Endodermal cell (in vitro differentiated cells): ENCODE results near the gene SEC22A. TPM values are rescaled to one million over a fixed set of nuclear protein-coding genes. Genes with fewer than 3 reads are reported as not detected.

ENCODE experiments used
- DNase-seq: peaks from one replicate; pipeline ENCODE4 v3.0.0-alpha.2; 2017
- H3K27ac ChIP-seq: 2 replicates; pipeline ENCODE4 v1.5.1; 2013; ENCODE audit warnings: mild to moderate bottlenecking, low read depth, low read length, moderate library complexity
- H3K27me3 ChIP-seq: 2 replicates; pipeline ENCODE4 v1.6.1; 2013; ENCODE audit warnings: mild to moderate bottlenecking, low read length, moderate library complexity; ENCODE audit not compliant: insufficient read depth, control insufficient read depth, poor library complexity, severe bottlenecking
- H3K36me3 ChIP-seq: 2 replicates; pipeline ENCODE4 v1.7.0; 2013; ENCODE audit warnings: mild to moderate bottlenecking, low read length, moderate library complexity; ENCODE audit not compliant: control insufficient read depth, insufficient read depth
- H3K4me1 ChIP-seq: one replicate; pipeline ENCODE4 v1.7.0; 2013; ENCODE audit warnings: low read length; ENCODE audit not compliant: control insufficient read depth, insufficient read depth
- H3K4me3 ChIP-seq: 2 replicates; pipeline ENCODE4 v1.5.1; 2013; ENCODE audit warnings: mild to moderate bottlenecking, low read length, moderate library complexity
- H3K9ac ChIP-seq: 2 replicates; pipeline ENCODE4 v1.6.1; 2013; ENCODE audit warnings: mild to moderate bottlenecking, low read length, moderate library complexity; ENCODE audit not compliant: poor library complexity, severe bottlenecking; ENCODE audit errors: extremely low read depth
- H3K9me3 ChIP-seq: 2 replicates; pipeline ENCODE4 v1.6.1; 2013; ENCODE audit warnings: mild to moderate bottlenecking, low read length, moderate library complexity; ENCODE audit not compliant: control insufficient read depth
- H3K27ac Mint-ChIP-seq: 2 replicates; pipeline ENCODE4 v1.8.0; 2020; ENCODE audit warnings: mixed read lengths
- H3K27me3 Mint-ChIP-seq: 2 replicates; pipeline ENCODE4 v1.8.0; 2021; ENCODE audit warnings: mild to moderate bottlenecking, mixed read lengths; ENCODE audit not compliant: insufficient read depth
- H3K36me3 Mint-ChIP-seq: 2 replicates; pipeline ENCODE4 v1.8.0; 2020; ENCODE audit warnings: low read depth, mixed read lengths
- H3K4me1 Mint-ChIP-seq: 2 replicates; pipeline ENCODE4 v1.8.0; 2020; ENCODE audit warnings: mixed read lengths
- H3K4me3 Mint-ChIP-seq: 2 replicates; pipeline ENCODE4 v1.8.0; 2020; ENCODE audit warnings: mild to moderate bottlenecking, moderate library complexity, mixed read lengths
- H3K9me3 Mint-ChIP-seq: 2 replicates; pipeline ENCODE4 v1.8.0; 2020; ENCODE audit warnings: mild to moderate bottlenecking, mixed read lengths
- CTCF ChIP-seq: fragments of 200-600 bp; sonication (generic); conservative IDR thresholded peaks from 2 replicates; pipeline ENCODE4 v1.5.0; 2021; ENCODE audit warnings: antibody characterized with exemption, mild to moderate bottlenecking
- WGBS, 2 experiments: methylation state at CpG; one replicate each; pipeline versions ENCODE4 v1.1.5 to v1.1.7; 2013; ENCODE audit warnings: missing lambda C conversion rate in 2 of 2, mixed read lengths in 1 of 2; ENCODE audit not compliant: insufficient coverage in 1 of 2, insufficient read length in 1 of 2; 5-methylcytosine and 5-hydroxymethylcytosine counted together
- total RNA-seq, 2 donors: library from RNA; stranded (reverse); fragmentation: NEBNext Ultra II Directional in 1 of 2; extraction: Animal tissue kit (Norgen Biotek cat#: 25700) in 1 of 2; gene quantifications; 2 replicates in 1 of 2; 3 replicates in 1 of 2; pipeline ENCODE4 v1.2.1, GENCODE V29; 2021

SEC22A gene
- total RNA-seq, 2 donors from 2014 or later = 19.5 to 21.8 TPM

DNA sequence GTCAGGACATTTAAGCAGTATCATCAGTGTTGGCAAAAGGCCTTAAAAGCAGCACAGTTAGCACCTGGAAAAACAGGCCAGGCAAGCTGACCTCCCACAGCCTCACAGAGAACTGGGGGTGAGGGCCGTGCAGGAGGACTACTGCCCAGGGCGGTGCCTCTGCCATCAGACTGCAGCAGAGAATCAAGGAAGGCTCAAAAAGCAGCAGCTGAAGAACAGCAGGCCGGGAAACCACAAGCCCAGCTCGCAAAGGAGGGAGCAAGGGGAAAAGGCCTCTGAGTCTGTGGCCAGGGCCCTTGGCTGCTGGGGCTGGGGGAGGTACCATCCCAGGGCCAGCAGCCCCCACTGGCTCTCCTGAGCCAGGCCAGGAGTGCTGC lies 84.2 kb downstream of the SEC22A start:
- Histone ChIP-seq H3K9ac (no peak overlapping the region), H3K27ac (no peak overlapping the region), H3K9me3 (no peaks in the 10 kb centered on the region), H3K4me1 (no peaks in the 10 kb centered on the region), H3K36me3 (no peaks in the 10 kb centered on the region), H3K4me3 (no peak overlapping the region), H3K27me3 (no peaks in the 10 kb centered on the region)
- WGBS, 2 experiments = 83 to 100% methylated on average over 2 to 4 of the region's 4 CpGs
- no peak for DNase-seq
- H3K27me3 Mint-ChIP-seq = no peaks in the 10 kb centered on the region
- no peaks in the 10 kb centered on the region for H3K9me3 Mint-ChIP-seq
- H3K27ac Mint-ChIP-seq = no peak overlapping the region
- TF ChIP-seq CTCF = no peak
- no peaks in the 10 kb centered on the region for H3K4me1 Mint-ChIP-seq
- H3K36me3 Mint-ChIP-seq = peaks cover 22% of the 10 kb centered on the region
- no peak overlapping the region for H3K4me3 Mint-ChIP-seq

- H3K9ac ChIP-seq = no peak overlapping the region
- no peaks in the 10 kb centered on the region for H3K27me3 Mint-ChIP-seq
- 83 to 84% methylated on average over 14 to 16 of the region's 16 CpGs for WGBS, 2 experiments
- peak; percentile 94 for TF ChIP-seq CTCF
- peak; percentile 95 for DNase-seq
- no peaks in the 10 kb centered on the region for H3K4me1 Mint-ChIP-seq
- H3K4me1 ChIP-seq = no peaks in the 10 kb centered on the region
- no peaks in the 10 kb centered on the region for H3K27me3 ChIP-seq
- H3K4me3 Mint-ChIP-seq = no peak overlapping the region
- H3K27ac Mint-ChIP-seq = no peak overlapping the region
- H3K27ac ChIP-seq = no peak overlapping the region
- H3K36me3 Mint-ChIP-seq = peaks cover 28% of the 10 kb centered on the region
- no peak overlapping the region for H3K4me3 ChIP-seq
- no peaks in the 10 kb centered on the region for H3K36me3 ChIP-seq
- H3K9me3 ChIP-seq = no peaks in the 10 kb centered on the region
- H3K9me3 Mint-ChIP-seq = no peaks in the 10 kb centered on the region
Observed at GRCh38 chr3:123286308-123287023, 84.7 kb downstream of the SEC22A start.

DNA sequence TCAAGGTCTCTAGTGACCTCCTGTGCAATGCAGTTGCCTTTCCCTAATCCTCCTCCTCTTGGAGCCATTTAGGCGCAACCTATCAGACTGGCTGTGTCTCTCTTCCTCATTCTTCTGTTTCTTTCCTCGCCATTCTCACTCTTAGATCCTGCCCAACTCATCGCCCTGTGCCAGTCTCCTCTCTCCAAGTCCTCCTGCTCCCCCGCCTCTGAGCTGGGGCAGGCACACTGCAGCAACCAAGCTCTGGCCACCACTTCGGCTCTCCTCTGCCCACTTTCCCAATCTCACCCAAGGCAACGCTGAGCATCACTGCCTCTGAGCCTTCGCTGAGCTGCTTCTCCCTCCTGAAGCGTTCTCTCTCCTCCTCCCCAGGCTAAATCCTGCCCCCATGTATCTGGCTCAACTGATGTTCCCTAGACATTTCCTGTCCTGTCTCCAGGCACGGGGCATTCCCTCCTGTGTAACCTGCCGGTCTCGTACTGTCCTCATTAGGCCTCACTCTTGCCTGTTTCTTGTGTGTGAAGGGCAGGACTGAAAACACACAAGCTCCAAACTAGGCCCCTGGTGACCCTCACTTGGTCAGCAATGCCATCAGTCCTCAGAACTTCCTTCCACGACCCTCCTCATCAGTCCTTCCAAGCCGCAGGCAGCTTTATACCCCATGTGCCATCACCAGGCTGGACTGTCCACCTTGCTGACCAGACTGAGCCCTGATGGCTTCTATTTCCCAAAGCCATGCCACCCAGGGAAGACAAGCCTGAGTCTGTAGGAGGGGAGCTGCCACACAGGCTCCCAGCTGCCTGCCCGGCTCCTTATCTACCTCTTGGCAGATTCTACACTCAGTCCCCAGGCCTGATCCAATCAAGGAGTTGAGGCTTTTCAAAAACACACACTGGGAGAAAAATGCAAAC lies 85.6 kb downstream of the SEC22A start:
- Mint-ChIP-seq H3K27ac (no peak overlapping the region), H3K27me3 (no peaks in the 10 kb centered on the region), H3K4me1 (no peaks in the 10 kb centered on the region), H3K4me3 (no peak overlapping the region), H3K36me3 (peaks cover 34% of the 10 kb centered on the region), H3K9me3 (no peaks in the 10 kb centered on the region)
- no peak overlapping the region for H3K4me3 ChIP-seq
- DNase-seq = peak; percentile 24
- no peaks in the 10 kb centered on the region for H3K9me3 ChIP-seq
- 89 to 95% methylated on average over 10 to 14 of the region's 14 CpGs for WGBS, 2 experiments
- no peaks in the 10 kb centered on the region for H3K27me3 ChIP-seq
- no peak overlapping the region for H3K9ac ChIP-seq
- H3K4me1 ChIP-seq = no peaks in the 10 kb centered on the region
- H3K36me3 ChIP-seq = no peaks in the 10 kb centered on the region
- no peak for TF ChIP-seq CTCF
- H3K27ac ChIP-seq = no peak overlapping the region
